SK-N-SH (cell line): ENCODE data around the gene SCNN1B. TPM values are rescaled to one million over a fixed set of nuclear protein-coding genes. Genes with fewer than 3 reads are reported as not detected.

Experiments used
- CTCF ChIA-PET: fragments of 300-600, 350-600 bp; formaldehyde crosslinking; extraction: SDS; loops from one replicate; lab custom pipeline; 2021; lab: Yijun Ruan, JAX
- POLR2A ChIA-PET: fragments of 350-600 bp; sonication (Branson Sonifier 250); formaldehyde crosslinking; extraction: SDS; loops from one replicate; lab custom pipeline; 2020; ENCODE audit warnings: antibody characterized with exemption, inconsistent platforms; lab: Yijun Ruan, JAX
- DNase-seq: peaks from one replicate; pipeline ENCODE4 v3.0.0; 2012
- H2AFZ ChIP-seq: fragments of 200-600 bp; sonication (generic); 2 replicates; pipeline ENCODE4 v1.8.1; 2016; ENCODE audit warnings: antibody characterized with exemption, mild to moderate bottlenecking, low read depth
- H3F3A ChIP-seq: fragments of 200-600 bp; sonication (generic); replicated peaks from 2 replicates; pipeline ENCODE3; 2016; ENCODE audit warnings: antibody characterized with exemption, mild to moderate bottlenecking; ENCODE audit not compliant: insufficient read depth
- H3K27ac ChIP-seq, 2 experiments: fragments of 200-500 bp in 1 of 2; fragments of 200-600 bp in 1 of 2; sonication (Bioruptor generic) in 1 of 2; sonication (generic), shearing (Covaris generic) in 1 of 2; 2 replicates each; pipeline versions ENCODE4 v1.5.1 to v1.6.1; 2014 to 2016; ENCODE audit warnings: low read depth in 2 of 2, inconsistent platforms in 1 of 2, low read length in 1 of 2, mild to moderate bottlenecking in 1 of 2, mixed read lengths in 1 of 2
- H3K27me3 ChIP-seq: fragments of 200-600 bp; sonication (generic), shearing (Covaris generic); 2 replicates; pipeline ENCODE4 v1.6.1; 2016; ENCODE audit warnings: mixed run types; ENCODE audit not compliant: insufficient read depth
- H3K36me3 ChIP-seq, 2 experiments: fragments of 200-500 bp in 1 of 2; fragments of 200-600 bp in 1 of 2; sonication (Bioruptor generic) in 1 of 2; sonication (generic) in 1 of 2; replicated peaks in 1 of 2; 2 replicates each; pipeline versions ENCODE3 to v1.5.1; 2014 to 2016; ENCODE audit warnings: low read length in 1 of 2, mild to moderate bottlenecking in 1 of 2; ENCODE audit not compliant: insufficient read depth in 2 of 2, control insufficient read depth in 1 of 2
- H3K4me1 ChIP-seq, 2 experiments: fragments of 200-500 bp in 1 of 2; fragments of 200-600 bp in 1 of 2; sonication (Bioruptor generic) in 1 of 2; sonication (generic), shearing (Covaris generic) in 1 of 2; 2 replicates each; pipeline versions ENCODE4 v1.5.1 to v1.6.1; 2014 to 2016; ENCODE audit warnings: low read depth in 1 of 2, low read length in 1 of 2, mixed run types in 1 of 2; ENCODE audit not compliant: insufficient read depth in 2 of 2, control insufficient read depth in 1 of 2
- H3K4me2 ChIP-seq: fragments of 200-600 bp; sonication (generic), shearing (Covaris generic); 2 replicates; pipeline ENCODE4 v1.6.1; 2017; ENCODE audit warnings: mixed run types
- H3K4me3 ChIP-seq, 2 experiments: fragments of 200-500 bp in 1 of 2; fragments of 200-600 bp in 1 of 2; sonication (Bioruptor generic) in 1 of 2; sonication (generic), shearing (Covaris generic) in 1 of 2; 2 replicates each; pipeline versions ENCODE4 v1.5.1 to v1.8.1; 2014 to 2016; ENCODE audit warnings: low read depth in 2 of 2, inconsistent platforms in 1 of 2, low read length in 1 of 2, mild to moderate bottlenecking in 1 of 2, mixed read lengths in 1 of 2, moderate library complexity in 1 of 2
- H3K79me2 ChIP-seq: fragments of 200-600 bp; sonication (generic); 2 replicates; pipeline ENCODE4 v1.8.1; 2017; ENCODE audit warnings: mild to moderate bottlenecking; ENCODE audit not compliant: insufficient read depth
- H3K9ac ChIP-seq: fragments of 200-600 bp; sonication (generic); 2 replicates; pipeline ENCODE4 v1.6.1; 2017; ENCODE audit warnings: mixed run types
- H3K9me2 ChIP-seq: fragments of 200-600 bp; sonication (generic); 2 replicates; pipeline ENCODE4 v1.6.1; 2017; ENCODE audit warnings: mixed run types
- H3K9me3 ChIP-seq: fragments of 200-600 bp; sonication (generic); 2 replicates; pipeline ENCODE4 v1.6.1; 2017; ENCODE audit warnings: mixed run types, mild to moderate bottlenecking, moderate library complexity
- H4K20me1 ChIP-seq: fragments of 200-600 bp; sonication (generic); 2 replicates; pipeline ENCODE4 v1.6.1; 2017; ENCODE audit warnings: mild to moderate bottlenecking, mixed run types; ENCODE audit not compliant: insufficient read depth
- CHD2 ChIP-seq: fragments of 150-350 bp; IDR thresholded peaks from 2 replicates; pipeline ENCODE4 v1.6.1; 2018; ENCODE audit warnings: low read length; ENCODE audit not compliant: partially characterized antibody
- ELF1 ChIP-seq: IDR thresholded peaks from 2 replicates; pipeline ENCODE4 v1.4.0; 2012
- FOXJ3 ChIP-seq: sonication (generic); formaldehyde crosslinking; IDR thresholded peaks from 2 replicates; pipeline ENCODE4 v1.5.1; 2020; ENCODE audit warnings: mild to moderate bottlenecking, missing genetic modification reagents
- JUND ChIP-seq: IDR thresholded peaks from 2 replicates; pipeline ENCODE4 v1.4.0; 2012
- MEF2A ChIP-seq: IDR thresholded peaks from 2 replicates; pipeline ENCODE4 v1.4.0; 2012; ENCODE audit warnings: low read depth, borderline replicate concordance
- MXI1 ChIP-seq: IDR thresholded peaks from 2 replicates; pipeline ENCODE4 v1.6.1; 2012; ENCODE audit warnings: mild to moderate bottlenecking, low read depth, low read length, improper control_type of control experiment
- NFIC ChIP-seq: IDR thresholded peaks from 2 replicates; pipeline ENCODE4 v1.4.0; 2012; ENCODE audit warnings: borderline replicate concordance
- POLR2AphosphoS5 ChIP-seq: IDR thresholded peaks from 2 replicates; pipeline ENCODE4 v1.6.1; 2012; ENCODE audit warnings: low read depth, low read length
- RAD21 ChIP-seq: IDR thresholded peaks from 2 replicates; pipeline ENCODE4 v1.6.1; 2012; ENCODE audit warnings: mild to moderate bottlenecking, low read length
- RFX5 ChIP-seq: IDR thresholded peaks from 2 replicates; pipeline ENCODE4 v1.6.1; 2012; ENCODE audit warnings: mild to moderate bottlenecking, improper control_type of control experiment, low read length
- SMC3 ChIP-seq: IDR thresholded peaks from 2 replicates; pipeline ENCODE4 v1.6.1; 2012; ENCODE audit warnings: low read depth, low read length, improper control_type of control experiment
- TAF1 ChIP-seq: IDR thresholded peaks from 2 replicates; pipeline ENCODE4 v1.6.1; 2012; ENCODE audit warnings: low read depth, mild to moderate bottlenecking, low read length, moderate library complexity, borderline replicate concordance
- TCF12 ChIP-seq: IDR thresholded peaks from 2 replicates; pipeline ENCODE4 v1.4.0; 2012
- TEAD4 ChIP-seq: IDR thresholded peaks from 2 replicates; pipeline ENCODE4 v1.4.0; 2012; ENCODE audit warnings: mild to moderate bottlenecking, borderline replicate concordance; ENCODE audit not compliant: insufficient read depth
- WGBS: methylation state at CpG from one replicate; pipeline ENCODE4 v1.1.6; 2017; ENCODE audit warnings: low lambda C conversion rate; 5-methylcytosine and 5-hydroxymethylcytosine counted together
- polyA plus RNA-seq, 3 experiments: library from polyadenylated mRNA; depleted of rRNA; stranded (reverse); fragments of >200 nt; gene quantifications; 2 replicates each; pipeline ENCODE4 v1.2.3, GENCODE V29; 2012
- TF ChIP-seq, protein P1 (sequence below): fragments of 150-350 bp; IDR thresholded peaks from 2 replicates; pipeline ENCODE4 v1.6.1; 2017; ENCODE audit warnings: antibody characterized with exemption, low read length, low read depth, borderline replicate concordance
- TF ChIP-seq, protein P2 (sequence below): IDR thresholded peaks from 2 replicates; pipeline ENCODE4; 2012
- TF ChIP-seq, protein P3 (sequence below): IDR thresholded peaks from 2 replicates; pipeline ENCODE4 v1.4.0; 2012; ENCODE audit warnings: low read depth, borderline replicate concordance
- TF ChIP-seq, protein P4 (sequence below): fragments of 200-600 bp; sonication (generic); IDR thresholded peaks from 2 replicates; pipeline ENCODE4 v1.6.1; 2017; ENCODE audit warnings: antibody characterized with exemption, mild to moderate bottlenecking, moderate library complexity

The SCNN1B gene
- polyA plus RNA-seq, 1 of the 3 experiments (the other 2 are of a cell fraction), result not detected

DNA sequence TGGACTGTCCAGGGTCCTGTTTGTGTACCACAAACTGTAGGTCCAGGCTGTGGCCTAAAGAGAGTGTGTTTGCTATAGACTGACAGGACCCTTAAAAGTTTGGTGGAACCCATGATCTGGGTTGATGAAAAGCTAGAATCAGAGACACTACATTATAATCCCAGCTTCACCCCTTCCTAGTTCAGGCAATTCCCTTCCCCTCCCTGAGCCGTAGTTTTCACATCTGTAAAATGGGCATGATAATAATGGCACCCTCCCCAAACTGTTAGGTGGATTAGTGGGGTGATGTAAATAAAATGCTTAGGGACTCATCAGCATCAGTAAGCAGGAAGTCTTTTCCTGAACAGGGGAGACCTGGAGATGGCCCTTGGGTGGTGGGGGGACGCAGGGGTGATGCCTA is 2.5 kb downstream of the SCNN1B start:
- no peak overlapping the region for H3K4me3 ChIP-seq
- H3K4me1 ChIP-seq, result no peaks in the 10 kb centered on the region; a peak in 1 of 4 replicates
- H3K27ac ChIP-seq, result no peak overlapping the region
- H3K36me3 ChIP-seq, result no peaks in the 10 kb centered on the region
- no peaks in the 10 kb centered on the region for H4K20me1 ChIP-seq
- peaks cover 21% of the 10 kb centered on the region for H3K27me3 ChIP-seq
- ChIA-PET POLR2A (no interaction called here), CTCF (interaction anchor here (0.9 kb wide), 1 partner anchor 131 kb away, joined by 3 read pairs; no protein-coding TSS in a partner anchor)
- no peak overlapping the region for H3K4me2 ChIP-seq
- WGBS, result 64% methylated on average over 1 of the region's 2 CpGs
- no peak overlapping the region for H2AFZ ChIP-seq
- no peak for DNase-seq
- H3K9me3 ChIP-seq, result no peaks in the 10 kb centered on the region
- no peaks in the 10 kb centered on the region for H3K79me2 ChIP-seq
- H3F3A ChIP-seq, result no peaks in the 10 kb centered on the region
- no peaks in the 10 kb centered on the region for H3K9me2 ChIP-seq
- TF ChIP-seq ELF1 (no peak), NFIC (no peak), TAF1 (no peak), RAD21 (no peak), POLR2AphosphoS5 (no peak), JUND (no peak), TEAD4 (no peak), FOXJ3 (CRISPR knock-in tag) (no peak), RFX5 (no peak), MXI1 (no peak), SMC3 (no peak), TCF12 (no peak), MEF2A (no peak), CHD2 (no peak)
- TF ChIP-seq, protein P1, sequence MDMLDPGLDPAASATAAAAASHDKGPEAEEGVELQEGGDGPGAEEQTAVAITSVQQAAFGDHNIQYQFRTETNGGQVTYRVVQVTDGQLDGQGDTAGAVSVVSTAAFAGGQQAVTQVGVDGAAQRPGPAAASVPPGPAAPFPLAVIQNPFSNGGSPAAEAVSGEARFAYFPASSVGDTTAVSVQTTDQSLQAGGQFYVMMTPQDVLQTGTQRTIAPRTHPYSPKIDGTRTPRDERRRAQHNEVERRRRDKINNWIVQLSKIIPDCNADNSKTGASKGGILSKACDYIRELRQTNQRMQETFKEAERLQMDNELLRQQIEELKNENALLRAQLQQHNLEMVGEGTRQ, result no peak
- TF ChIP-seq, protein P2, sequence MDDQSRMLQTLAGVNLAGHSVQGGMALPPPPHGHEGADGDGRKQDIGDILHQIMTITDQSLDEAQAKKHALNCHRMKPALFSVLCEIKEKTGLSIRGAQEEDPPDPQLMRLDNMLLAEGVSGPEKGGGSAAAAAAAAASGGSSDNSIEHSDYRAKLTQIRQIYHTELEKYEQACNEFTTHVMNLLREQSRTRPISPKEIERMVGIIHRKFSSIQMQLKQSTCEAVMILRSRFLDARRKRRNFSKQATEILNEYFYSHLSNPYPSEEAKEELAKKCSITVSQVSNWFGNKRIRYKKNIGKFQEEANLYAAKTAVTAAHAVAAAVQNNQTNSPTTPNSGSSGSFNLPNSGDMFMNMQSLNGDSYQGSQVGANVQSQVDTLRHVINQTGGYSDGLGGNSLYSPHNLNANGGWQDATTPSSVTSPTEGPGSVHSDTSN, result no peak
- TF ChIP-seq, protein P3, sequence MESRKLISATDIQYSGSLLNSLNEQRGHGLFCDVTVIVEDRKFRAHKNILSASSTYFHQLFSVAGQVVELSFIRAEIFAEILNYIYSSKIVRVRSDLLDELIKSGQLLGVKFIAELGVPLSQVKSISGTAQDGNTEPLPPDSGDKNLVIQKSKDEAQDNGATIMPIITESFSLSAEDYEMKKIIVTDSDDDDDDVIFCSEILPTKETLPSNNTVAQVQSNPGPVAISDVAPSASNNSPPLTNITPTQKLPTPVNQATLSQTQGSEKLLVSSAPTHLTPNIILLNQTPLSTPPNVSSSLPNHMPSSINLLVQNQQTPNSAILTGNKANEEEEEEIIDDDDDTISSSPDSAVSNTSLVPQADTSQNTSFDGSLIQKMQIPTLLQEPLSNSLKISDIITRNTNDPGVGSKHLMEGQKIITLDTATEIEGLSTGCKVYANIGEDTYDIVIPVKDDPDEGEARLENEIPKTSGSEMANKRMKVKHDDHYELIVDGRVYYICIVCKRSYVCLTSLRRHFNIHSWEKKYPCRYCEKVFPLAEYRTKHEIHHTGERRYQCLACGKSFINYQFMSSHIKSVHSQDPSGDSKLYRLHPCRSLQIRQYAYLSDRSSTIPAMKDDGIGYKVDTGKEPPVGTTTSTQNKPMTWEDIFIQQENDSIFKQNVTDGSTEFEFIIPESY, result no peak
- TF ChIP-seq, protein P4, sequence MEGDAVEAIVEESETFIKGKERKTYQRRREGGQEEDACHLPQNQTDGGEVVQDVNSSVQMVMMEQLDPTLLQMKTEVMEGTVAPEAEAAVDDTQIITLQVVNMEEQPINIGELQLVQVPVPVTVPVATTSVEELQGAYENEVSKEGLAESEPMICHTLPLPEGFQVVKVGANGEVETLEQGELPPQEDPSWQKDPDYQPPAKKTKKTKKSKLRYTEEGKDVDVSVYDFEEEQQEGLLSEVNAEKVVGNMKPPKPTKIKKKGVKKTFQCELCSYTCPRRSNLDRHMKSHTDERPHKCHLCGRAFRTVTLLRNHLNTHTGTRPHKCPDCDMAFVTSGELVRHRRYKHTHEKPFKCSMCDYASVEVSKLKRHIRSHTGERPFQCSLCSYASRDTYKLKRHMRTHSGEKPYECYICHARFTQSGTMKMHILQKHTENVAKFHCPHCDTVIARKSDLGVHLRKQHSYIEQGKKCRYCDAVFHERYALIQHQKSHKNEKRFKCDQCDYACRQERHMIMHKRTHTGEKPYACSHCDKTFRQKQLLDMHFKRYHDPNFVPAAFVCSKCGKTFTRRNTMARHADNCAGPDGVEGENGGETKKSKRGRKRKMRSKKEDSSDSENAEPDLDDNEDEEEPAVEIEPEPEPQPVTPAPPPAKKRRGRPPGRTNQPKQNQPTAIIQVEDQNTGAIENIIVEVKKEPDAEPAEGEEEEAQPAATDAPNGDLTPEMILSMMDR, result no peak
- H3K9ac ChIP-seq, result no peak overlapping the region
